ENCODE results near the gene MRPL4.

Gene MRPL4

DNA sequence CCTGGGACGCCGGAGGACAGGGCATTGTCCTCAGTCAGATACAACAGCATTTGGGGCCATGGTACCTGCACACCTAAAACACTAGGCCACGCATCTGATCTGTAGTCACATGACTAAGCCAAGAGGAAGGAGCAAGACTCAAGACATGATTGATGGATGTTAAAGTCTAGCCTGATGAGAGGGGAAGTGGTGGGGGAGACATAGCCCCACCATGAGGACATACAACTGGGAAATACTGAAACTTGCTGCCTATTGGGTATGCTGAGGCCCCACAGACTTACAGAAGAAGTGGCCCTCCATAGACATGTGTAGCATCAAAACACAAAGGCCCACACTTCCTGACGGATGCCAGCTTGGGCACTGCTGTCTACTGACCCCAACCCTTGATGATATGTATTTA, 33.4 kb downstream of the MRPL4 start:
- no peak overlapping the region for H3K4me3 ChIP-seq (ENCODE audit: low read depth, low read length)
- TF ChIP-seq, protein P1, sequence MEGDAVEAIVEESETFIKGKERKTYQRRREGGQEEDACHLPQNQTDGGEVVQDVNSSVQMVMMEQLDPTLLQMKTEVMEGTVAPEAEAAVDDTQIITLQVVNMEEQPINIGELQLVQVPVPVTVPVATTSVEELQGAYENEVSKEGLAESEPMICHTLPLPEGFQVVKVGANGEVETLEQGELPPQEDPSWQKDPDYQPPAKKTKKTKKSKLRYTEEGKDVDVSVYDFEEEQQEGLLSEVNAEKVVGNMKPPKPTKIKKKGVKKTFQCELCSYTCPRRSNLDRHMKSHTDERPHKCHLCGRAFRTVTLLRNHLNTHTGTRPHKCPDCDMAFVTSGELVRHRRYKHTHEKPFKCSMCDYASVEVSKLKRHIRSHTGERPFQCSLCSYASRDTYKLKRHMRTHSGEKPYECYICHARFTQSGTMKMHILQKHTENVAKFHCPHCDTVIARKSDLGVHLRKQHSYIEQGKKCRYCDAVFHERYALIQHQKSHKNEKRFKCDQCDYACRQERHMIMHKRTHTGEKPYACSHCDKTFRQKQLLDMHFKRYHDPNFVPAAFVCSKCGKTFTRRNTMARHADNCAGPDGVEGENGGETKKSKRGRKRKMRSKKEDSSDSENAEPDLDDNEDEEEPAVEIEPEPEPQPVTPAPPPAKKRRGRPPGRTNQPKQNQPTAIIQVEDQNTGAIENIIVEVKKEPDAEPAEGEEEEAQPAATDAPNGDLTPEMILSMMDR (IDR thresholded peaks at IDR 0.05; ENCODE audit: low read depth, low read length) = no peak
- DNase-seq (ENCODE audit: low read depth, low spot score) = no peak
- in situ Hi-C loops (cut with HindIII; ENCODE audit: low sequenced_read_pairs) = no loop called here

DNA sequence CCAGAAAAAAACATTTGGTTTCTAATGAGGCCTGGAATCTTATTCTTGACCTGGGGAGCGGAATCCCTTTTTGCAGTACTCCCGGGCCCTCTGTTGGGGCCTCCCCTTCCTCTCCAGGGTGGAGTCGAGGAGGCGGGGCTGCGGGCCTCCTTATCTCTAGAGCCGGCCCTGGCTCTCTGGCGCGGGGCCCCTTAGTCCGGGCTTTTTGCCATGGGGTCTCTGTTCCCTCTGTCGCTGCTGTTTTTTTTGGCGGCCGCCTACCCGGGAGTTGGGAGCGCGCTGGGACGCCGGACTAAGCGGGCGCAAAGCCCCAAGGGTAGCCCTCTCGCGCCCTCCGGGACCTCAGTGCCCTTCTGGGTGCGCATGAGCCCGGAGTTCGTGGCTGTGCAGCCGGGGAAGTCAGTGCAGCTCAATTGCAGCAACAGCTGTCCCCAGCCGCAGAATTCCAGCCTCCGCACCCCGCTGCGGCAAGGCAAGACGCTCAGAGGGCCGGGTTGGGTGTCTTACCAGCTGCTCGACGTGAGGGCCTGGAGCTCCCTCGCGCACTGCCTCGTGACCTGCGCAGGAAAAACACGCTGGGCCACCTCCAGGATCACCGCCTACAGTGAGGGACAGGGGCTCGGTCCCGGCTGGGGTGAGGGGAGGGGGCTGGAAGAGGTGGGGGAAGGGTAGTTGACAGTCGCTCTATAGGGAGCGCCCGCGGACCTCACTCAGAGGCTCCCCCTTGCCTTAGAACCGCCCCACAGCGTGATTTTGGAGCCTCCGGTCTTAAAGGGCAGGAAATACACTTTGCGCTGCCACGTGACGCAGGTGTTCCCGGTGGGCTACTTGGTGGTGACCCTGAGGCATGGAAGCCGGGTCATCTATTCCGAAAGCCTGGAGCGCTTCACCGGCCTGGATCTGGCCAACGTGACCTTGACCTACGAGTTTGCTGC, 35.1 kb downstream of the MRPL4 start, which contains the start of gene ICAM4:
ICAM4 (plus strand) TSS at position 153 of the 935 bp plus-strand sequence; CDS start at position 211, 58 bp downstream.
- TF ChIP-seq, protein P1 (IDR thresholded peaks at IDR 0.05; ENCODE audit: low read depth, low read length) = no peak
- DNase-seq (ENCODE audit: low read depth, low spot score) = no peak
- in situ Hi-C loops (cut with HindIII; ENCODE audit: low sequenced_read_pairs) = no loop called here
- no peak within 1 kb of the TSS for H3K4me3 ChIP-seq (ENCODE audit: low read depth, low read length)

DNA sequence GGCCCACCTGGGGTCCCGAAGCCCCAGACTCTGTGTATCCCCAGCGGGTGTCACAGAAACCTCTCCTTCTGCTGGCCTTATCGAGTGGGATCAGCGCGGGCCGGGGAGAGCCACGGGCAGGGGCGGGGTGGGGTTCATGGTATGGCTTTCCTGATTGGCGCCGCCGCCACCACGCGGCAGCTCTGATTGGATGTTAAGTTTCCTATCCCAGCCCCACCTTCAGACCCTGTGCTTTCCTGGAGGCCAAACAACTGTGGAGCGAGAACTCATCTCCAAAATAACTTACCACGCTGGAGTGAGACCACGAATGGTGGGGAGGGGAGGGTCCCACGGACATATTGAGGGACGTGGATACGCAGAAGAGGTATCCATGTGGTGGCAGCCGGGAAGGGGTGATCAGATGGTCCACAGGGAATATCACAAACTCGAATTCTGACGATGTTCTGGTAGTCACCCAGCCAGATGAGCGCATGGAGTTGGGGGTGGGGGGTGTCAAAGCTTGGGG, 36.7 kb downstream of the MRPL4 start:
- peak overlapping the region; percentile 13 for H3K4me3 ChIP-seq (ENCODE audit: low read depth, low read length)
- DNase-seq (ENCODE audit: low read depth, low spot score) = no peak
- TF ChIP-seq, protein P1 (IDR thresholded peaks at IDR 0.05; ENCODE audit: low read depth, low read length) = no peak
- in situ Hi-C loops (cut with HindIII; ENCODE audit: low sequenced_read_pairs) = no loop called here

DNA sequence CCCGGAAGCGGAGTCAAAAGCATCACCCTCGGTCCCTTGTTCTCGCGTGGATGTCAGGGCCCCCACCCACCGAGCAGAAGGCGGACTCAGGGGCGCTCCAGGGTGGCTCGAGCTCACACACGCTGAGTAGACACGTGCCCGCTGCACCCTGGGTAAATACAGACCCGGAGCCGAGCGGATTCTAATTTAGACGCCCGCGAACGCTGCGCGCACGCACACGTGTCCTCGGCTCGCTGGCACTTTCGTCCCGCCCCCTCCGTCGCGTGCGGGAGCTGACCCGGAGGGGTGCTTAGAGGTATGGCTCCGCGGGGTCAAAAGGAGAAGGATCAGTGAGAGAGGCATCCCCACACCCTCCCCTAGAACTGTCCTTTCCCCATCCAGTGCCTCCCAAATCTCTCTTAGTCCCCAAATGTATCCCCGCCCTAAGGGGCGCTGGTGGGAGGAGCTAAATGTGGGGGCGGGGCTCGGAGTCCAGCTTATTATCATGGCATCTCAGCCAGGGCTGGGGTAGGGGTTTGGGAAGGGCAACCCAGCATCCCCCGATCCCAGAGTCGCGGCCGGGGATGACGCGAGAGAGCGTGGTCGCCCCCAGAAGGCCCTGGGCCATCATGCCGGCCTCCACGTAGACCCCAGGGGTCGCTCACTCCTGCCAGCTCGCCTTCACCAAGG, 37.3 kb downstream of the MRPL4 start:
- TF ChIP-seq, protein P1 (IDR thresholded peaks at IDR 0.05; ENCODE audit: low read depth, low read length) = no peak
- DNase-seq (ENCODE audit: low read depth, low spot score) = no peak

DNA sequence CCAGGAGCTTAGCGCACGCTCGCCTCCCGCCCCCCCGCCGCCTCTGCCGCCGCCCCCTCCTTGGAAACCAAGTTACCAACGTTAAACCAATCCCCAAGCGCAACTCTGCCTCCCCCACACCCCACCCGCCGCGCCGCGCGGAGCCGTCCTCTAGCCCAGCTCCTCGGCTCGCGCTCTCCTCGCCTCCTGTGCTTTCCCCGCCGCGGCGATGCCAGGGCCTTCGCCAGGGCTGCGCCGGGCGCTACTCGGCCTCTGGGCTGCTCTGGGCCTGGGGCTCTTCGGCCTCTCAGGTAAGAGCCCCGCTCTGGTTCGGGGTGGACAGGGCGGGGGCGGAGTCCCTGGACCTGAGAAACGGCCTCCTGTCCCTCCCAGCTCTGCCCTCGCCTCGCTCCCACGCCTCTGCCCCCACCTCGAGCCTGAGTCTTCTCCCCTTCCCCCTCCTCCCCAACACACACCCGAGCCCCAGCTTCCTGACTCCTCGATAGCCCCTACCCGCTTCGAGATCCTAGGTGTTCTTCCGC, 37.9 kb downstream of the MRPL4 start, which contains the start of gene ICAM5:
ICAM5 (plus strand) TSS at position 117 of the 521 bp plus-strand sequence; CDS start at position 209, 92 bp downstream.
- DNase-seq (ENCODE audit: low read depth, low spot score) = no peak
- TF ChIP-seq, protein P1 (IDR thresholded peaks at IDR 0.05; ENCODE audit: low read depth, low read length) = no peak
- in situ Hi-C loops (cut with HindIII; ENCODE audit: low sequenced_read_pairs) = no loop called here
- H3K4me3 ChIP-seq (ENCODE audit: low read depth, low read length) = peak within 1 kb of the TSS; percentile 13

More for the DNA sequence above, 37.3 kb downstream of the MRPL4 start:
- in situ Hi-C loops (cut with HindIII; ENCODE audit: low sequenced_read_pairs) = no loop called here
- peak overlapping the region; percentile 13 for H3K4me3 ChIP-seq (ENCODE audit: low read depth, low read length)

DNA sequence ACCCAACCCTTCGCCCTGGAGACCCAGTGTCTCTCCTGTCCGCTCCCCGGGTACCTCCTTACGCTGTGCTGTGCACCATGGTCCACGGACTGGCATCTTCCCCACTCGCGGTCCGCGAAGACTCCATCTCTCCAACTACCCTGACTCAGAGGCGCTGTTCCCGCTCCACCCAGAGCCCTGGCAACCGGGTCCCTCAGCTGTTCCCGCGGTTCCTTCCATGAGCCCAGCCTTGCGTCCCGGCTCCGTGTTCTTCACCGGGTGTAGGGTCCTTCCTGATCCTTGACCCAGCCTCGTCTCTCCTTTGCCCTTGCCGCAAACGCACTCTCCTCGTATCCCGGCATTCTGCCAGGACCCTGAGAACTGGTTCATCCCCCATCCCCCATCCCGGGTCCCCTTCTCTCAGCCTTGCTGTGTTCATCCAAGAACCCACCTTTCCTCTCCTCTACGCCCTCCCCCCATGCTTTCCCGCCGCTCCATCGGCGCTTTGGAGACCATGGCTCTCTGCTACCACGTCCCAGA, 38.4 kb downstream of the MRPL4 start:
- H3K4me3 ChIP-seq (ENCODE audit: low read depth, low read length) = no peak overlapping the region
- TF ChIP-seq, protein P1 (IDR thresholded peaks at IDR 0.05; ENCODE audit: low read depth, low read length) = no peak
- DNase-seq (ENCODE audit: low read depth, low spot score) = no peak
- in situ Hi-C loops (cut with HindIII; ENCODE audit: low sequenced_read_pairs) = no loop called here
